Superior temporal gyrus (tissue), 1 donor: ENCODE data around the gene OBSCN.
A peak's percentile ranks its signal among the peaks of the same experiment; 100 is the strongest.

Experiments
- DNase-seq: peaks from one replicate; pipeline ENCODE4 v3.0.0-alpha.2; 2016; ENCODE audit errors: extremely low spot score

Gene OBSCN

DNA sequence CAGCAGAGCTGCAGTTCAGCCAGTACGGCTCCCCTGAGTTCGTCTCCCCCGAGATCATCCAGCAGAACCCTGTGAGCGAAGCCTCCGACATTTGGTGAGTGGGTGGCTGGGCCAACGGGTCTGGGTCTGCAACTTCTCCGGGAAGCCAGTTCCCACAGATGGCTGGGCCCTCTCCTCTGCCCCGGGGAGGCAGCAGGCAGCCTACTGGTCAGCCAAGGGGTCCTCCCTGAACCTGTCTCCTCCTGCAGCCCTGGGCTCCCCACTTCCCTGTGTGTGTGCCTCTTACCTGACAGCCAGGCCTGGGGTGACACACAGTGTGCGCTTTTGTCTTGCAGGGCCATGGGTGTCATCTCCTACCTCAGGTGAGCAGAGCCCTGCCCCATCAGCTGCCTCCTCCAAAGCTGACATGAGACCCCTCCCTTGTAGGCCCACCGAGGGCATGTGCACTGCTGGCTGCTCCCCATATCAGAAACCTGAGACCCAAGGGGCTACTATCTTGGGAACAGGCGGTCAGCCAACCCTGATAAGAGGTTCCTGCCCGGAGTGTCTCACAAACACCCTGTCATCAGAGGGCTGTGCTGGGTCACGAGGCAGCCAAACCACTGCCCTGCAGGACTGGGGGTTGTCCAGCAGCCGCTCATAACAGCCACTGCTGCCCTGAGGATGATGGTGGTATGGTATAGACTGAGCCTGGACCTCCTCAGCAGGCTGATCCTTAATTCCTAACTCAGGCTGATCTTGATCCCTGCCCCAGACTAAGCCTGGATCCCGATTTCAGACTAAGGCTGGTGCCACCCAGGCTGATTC is 161.2 kb downstream of the OBSCN start:
- no peak for DNase-seq

DNA sequence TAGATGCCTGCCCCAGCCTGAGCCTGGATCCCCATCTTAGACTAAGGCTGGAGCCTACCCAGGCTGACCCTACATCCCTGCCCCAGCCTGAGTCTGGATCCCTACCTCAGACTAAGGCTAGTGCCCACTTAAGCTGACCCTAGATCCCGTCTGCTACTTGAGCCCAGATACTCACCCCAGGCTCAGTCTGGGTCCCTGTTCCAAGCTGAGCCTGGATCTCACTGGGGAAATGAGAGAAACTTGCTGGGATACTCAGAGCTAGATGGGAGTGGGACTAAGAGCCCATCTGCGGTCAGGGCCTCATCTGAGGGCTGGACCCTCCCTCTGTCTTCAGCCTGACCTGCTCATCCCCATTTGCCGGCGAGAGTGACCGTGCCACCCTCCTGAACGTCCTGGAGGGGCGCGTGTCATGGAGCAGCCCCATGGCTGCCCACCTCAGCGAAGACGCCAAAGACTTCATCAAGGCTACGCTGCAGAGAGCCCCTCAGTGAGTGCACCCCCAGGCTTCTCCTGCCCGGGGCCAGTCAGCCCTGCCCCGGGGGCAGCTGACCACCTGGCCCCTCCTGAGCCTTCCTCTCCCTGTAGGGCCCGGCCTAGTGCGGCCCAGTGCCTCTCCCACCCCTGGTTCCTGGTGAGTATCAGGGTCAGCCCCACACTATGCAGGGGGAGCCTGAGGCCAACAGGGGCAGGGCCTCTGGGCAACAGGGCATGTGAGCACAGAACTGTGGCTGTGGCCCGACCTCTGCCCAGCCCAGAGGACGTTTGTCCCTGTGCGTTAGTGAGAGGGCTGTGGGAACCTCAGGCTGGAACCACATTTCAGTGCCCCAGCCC is 162.0 kb downstream of the OBSCN start:
- no peak for DNase-seq

DNA sequence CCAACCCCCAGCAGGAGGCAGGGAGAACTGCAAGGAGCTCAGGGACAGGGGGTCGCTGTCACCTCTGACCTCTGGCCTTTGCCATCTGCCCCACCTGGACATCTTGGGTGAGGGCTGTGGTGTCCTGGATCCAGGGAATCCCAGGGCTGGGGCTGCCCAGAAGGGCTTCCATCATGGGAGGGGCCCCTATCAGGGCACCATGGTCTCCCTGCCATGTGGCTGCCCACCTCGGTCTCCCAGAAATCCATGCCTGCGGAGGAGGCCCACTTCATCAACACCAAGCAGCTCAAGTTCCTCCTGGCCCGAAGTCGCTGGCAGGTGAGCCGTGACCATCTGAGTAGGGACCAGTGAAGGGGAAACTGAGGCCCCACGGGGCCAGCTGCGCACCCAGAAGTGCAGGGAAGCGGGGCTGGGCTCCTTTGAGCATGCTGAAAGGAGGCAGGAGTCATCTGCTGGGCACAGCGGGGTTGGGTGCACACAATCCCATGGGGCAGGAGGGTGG is 162.6 kb downstream of the OBSCN start:
- no peak for DNase-seq

DNA sequence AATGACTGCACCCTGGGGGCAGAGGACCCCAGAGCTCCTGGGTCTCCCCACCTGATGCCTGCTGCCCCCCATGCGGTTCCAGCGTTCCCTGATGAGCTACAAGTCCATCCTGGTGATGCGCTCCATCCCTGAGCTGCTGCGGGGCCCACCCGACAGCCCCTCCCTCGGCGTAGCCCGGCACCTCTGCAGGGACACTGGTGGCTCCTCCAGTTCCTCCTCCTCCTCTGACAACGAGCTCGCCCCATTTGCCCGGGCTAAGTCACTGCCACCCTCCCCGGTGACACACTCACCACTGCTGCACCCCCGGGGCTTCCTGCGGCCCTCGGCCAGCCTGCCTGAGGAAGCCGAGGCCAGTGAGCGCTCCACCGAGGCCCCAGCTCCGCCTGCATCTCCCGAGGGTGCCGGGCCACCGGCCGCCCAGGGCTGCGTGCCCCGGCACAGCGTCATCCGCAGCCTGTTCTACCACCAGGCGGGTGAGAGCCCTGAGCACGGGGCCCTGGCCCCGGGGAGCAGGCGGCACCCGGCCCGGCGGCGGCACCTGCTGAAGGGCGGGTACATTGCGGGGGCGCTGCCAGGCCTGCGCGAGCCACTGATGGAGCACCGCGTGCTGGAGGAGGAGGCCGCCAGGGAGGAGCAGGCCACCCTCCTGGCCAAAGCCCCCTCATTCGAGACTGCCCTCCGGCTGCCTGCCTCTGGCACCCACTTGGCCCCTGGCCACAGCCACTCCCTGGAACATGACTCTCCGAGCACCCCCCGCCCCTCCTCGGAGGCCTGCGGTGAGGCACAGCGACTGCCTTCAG is 163.3 kb downstream of the OBSCN start:
- DNase-seq, result no peak

DNA sequence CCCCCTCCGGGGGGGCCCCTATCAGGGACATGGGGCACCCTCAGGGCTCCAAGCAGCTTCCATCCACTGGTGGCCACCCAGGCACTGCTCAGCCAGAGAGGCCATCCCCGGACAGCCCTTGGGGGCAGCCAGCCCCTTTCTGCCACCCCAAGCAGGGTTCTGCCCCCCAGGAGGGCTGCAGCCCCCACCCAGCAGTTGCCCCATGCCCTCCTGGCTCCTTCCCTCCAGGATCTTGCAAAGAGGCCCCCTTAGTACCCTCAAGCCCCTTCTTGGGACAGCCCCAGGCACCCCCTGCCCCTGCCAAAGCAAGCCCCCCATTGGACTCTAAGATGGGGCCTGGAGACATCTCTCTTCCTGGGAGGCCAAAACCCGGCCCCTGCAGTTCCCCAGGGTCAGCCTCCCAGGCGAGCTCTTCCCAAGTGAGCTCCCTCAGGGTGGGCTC is 163.9 kb downstream of the OBSCN start:
- DNase-seq, result no peak

DNA sequence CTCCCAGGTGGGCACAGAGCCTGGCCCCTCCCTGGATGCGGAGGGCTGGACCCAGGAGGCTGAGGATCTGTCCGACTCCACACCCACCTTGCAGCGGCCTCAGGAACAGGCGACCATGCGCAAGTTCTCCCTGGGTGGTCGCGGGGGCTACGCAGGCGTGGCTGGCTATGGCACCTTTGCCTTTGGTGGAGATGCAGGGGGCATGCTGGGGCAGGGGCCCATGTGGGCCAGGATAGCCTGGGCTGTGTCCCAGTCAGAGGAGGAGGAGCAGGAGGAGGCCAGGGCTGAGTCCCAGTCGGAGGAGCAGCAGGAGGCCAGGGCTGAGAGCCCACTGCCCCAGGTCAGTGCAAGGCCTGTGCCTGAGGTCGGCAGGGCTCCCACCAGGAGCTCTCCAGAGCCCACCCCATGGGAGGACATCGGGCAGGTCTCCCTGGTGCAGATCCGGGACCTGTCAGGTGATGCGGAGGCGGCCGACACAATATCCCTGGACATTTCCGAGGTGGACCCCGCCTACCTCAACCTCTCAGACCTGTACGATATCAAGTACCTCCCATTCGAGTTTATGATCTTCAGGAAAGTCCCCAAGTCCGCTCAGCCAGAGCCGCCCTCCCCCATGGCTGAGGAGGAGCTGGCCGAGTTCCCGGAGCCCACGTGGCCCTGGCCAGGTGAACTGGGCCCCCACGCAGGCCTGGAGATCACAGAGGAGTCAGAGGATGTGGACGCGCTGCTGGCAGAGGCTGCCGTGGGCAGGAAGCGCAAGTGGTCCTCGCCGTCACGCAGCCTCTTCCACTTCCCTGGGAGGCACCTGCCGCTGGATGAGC is 164.5 kb downstream of the OBSCN start:
- DNase-seq, result no peak

DNA sequence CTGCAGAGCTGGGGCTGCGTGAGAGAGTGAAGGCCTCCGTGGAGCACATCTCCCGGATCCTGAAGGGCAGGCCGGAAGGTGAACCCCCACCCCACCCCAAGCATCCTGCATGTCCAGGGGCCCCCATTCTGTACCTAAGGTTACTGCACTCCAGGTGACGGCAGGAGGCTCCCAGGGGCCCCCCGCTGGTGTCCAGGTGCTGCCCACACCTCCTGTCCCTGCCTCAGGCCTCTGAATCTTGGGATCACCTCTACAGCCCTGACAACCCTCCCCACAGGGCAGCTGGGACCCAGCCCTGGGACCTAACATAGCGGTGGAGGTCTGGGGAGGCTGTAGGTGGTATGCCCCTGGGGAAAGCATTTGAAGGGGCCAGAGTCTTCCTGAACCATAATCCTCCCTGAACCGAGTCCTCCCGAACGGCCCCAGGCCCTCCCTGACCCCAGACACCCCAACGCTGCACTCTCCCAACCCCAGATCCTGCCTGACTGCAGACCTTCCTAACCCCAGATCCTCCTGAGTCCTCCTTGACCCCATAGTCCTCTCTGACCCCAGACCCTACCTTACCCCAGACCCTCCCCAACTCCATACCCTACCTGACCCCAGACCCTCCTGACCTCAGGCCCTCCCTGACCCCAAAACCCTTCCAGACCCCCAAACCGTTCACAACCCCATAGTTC is 165.3 kb downstream of the OBSCN start:
- DNase-seq, result no peak

DNA sequence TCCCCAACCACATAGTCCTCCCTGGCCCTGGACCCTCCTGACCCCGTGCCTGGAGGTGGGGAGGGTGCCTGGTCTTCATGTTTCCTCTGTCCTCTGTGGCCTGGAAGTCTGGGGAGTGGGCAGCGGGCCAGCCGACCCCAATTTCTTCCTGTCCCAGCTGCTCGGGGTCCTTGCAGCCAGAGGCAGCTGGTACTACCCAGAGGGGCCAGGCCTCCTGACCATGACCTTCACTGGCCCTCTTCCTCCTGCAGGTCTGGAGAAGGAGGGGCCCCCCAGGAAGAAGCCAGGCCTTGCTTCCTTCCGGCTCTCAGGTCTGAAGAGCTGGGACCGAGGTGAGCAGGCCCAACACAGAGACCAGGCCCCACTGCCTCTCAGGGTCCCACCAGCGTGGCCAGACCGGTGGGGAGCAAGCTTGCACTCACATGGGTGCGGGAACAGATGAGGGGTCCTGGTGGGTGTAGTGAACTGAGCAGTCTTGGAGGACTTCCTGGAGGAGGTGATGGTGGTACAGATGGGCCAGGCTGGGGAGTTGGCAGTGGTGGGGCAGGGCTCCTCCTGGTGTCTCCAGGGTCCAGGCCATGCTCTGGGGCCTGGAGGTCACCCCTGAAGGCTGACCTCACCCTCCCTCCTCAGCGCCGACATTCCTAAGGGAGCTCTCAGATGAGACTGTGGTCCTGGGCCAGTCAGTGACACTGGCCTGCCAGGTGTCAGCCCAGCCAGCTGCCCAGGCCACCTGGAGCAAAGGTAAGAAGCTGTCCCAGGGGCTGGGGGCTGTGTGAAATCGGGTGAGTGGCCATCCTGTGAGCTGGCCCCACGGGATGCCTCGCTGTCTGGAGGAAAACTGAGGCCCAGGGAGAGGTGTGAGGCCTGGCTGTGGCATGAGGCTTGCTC is 166.1 kb downstream of the OBSCN start:
- no peak for DNase-seq

DNA sequence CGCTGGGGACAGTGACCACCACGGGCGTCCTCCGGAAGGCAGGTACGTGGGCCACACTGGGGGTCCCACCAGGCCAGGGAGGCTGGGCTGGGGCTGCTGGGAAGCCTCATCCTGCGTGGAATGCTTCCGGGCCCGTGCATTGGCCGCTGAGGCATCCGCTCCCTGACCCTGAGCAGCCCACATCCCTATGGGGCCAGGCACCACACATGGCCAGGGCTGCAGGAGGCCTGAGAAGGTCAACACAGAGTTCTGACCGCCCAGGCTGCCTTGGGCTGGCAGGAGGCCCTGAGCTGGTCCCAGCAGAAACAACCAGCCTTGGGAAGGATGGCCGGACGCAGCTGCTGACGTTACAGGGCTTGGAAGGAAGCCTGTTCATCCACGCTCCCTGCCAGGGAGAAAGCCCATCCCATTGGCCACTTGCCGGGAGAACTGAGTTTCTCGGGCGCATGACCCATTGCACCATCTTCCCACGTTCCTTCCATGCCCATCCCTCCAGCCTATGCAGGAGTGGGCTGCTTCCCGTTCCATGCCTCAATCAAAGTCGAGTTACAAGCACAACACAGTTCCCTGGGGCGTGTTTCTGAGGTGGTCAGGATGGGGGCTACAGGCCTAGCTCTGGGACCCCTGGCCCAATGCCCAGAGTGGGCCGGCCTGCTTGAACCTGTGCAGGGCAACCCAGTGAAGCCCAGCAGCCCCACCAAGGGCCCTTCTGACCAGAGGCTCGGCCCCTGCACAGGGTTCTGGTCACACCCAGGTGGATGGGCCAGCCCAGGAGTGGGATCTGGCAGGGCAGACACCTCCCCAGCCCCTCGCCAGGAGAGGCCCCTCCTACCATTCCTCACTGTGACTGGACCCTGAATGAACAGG is 167.1 kb downstream of the OBSCN start:
- peak; percentile 72 for DNase-seq

DNA sequence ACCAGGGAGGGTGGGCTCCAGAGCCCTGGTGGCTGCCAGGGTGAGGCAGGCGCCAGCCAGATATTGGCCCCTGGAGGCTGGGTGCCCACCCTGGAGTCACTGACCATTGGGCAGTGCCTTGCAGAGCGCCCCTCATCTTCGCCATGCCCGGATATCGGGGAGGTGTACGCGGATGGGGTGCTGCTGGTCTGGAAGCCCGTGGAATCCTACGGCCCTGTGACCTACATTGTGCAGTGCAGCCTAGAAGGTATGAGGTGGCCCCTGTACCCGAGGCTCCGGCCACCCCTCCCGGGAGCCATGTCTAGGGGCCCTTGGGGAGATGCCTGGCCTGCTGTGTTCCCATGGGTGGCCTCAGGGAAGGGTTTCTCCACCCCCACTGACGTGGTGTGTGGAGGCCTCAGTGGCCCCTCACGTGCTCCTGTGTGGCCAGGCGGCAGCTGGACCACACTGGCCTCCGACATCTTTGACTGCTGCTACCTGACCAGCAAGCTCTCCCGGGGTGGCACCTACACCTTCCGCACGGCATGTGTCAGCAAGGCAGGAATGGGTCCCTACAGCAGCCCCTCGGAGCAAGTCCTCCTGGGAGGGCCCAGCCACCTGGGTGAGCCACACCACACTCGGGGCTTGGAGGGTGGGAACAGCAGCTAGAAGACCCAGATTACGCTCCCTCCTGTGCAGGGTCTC is 167.9 kb downstream of the OBSCN start:
- no peak for DNase-seq

DNA sequence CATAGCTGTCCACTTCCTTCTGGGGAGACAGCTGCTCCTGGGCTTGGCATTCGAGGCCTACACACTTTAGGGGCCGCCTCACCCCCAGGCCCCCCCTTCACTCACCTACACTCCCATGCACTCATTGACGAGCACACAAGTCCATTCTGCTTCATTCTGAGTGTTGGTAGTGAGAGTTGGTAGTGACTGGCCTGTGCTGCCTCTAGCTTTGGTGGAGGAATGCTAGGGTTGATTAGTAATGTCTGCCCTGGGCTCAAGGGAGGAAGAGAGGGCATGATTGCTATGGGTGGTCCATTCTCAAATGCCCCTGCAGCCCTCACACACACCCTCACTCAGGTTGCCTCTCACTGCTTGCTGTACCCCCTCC is 168.4 kb downstream of the OBSCN start:
- DNase-seq, result no peak

DNA sequence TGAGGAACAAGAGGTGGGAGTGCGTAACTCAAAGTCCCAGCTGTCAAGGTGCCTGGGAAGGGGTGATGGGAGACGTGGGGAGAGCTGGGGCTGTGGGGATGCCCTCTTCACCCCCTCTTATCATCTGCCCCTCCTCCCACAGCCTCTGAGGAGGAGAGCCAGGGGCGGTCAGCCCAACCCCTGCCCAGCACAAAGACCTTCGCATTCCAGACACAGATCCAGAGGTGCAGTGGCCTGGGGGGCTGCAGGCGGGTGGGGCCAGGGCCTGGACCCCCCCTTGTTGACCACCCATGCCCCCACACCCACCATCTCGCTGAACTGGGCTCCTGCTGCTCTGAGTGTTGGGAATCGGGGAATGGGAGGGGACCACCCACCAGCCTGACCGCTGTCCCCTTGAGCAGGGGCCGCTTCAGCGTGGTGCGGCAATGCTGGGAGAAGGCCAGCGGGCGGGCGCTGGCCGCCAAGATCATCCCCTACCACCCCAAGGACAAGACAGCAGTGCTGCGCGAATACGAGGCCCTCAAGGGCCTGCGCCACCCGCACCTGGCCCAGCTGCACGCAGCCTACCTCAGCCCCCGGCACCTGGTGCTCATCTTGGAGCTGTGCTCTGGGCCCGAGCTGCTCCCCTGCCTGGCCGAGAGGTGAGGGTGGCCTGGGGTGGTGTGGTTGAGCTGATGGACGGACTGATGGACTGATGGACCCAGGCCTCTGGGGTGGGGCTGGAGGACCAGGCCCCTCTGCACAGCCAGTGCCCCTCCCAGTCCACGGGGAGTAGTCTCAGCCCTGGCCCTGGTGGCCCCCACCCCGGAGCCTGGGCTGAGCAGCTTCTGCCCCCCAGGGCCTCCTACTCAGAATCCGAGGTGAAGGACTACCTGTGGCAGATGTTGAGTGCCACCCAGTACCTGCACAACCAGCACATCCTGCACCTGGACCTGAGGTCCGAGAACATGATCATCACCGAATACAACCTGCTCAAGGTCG is 169.1 kb downstream of the OBSCN start:
- no peak for DNase-seq

DNA sequence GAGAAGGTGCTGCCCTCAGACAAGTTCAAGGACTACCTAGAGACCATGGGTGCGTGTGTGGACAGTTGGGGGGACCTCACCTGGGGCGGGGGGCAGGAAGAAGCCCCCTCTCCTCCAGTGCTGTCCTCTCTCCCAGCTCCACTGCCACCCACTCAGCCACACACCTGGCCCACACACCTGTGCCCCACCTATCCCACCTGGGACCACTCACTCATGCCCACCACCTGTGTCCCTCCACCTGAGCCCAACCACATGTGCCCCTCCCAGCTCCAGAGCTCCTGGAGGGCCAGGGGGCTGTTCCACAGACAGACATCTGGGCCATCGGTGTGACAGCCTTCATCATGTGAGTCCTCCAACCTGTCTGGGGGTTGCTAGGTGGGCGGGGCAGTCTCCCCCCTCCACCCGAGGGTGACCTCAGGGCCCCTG is 169.8 kb downstream of the OBSCN start:
- no peak for DNase-seq

DNA sequence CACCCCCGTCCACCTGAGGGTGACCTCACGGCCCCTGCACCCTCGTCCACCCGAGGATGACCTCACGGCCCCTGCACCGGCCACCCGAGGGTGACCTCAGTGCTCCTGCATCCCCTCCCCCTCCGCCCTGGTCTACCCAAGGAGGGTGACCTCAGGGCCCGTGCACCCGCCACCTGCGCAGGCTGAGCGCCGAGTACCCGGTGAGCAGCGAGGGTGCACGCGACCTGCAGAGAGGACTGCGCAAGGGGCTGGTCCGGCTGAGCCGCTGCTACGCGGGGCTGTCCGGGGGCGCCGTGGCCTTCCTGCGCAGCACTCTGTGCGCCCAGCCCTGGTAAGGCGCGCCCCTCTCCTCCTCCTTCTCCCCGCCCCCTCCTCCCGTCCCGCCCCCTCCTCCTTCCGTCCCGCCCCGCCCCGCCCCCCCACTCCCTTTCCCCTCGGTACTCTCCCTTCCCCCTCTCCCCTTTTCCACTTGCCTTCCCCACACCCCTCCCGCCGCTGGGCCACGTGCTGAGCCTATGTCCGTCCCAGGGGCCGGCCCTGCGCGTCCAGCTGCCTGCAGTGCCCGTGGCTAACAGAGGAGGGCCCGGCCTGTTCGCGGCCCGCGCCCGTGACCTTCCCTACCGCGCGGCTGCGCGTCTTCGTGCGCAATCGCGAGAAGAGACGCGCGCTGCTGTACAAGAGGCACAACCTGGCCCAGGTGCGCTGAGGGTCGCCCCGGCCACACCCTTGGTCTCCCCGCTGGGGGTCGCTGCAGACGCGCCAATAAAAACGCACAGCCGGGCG is 170.4 kb downstream of the OBSCN start:
- peak; percentile 19 for DNase-seq

DNA sequence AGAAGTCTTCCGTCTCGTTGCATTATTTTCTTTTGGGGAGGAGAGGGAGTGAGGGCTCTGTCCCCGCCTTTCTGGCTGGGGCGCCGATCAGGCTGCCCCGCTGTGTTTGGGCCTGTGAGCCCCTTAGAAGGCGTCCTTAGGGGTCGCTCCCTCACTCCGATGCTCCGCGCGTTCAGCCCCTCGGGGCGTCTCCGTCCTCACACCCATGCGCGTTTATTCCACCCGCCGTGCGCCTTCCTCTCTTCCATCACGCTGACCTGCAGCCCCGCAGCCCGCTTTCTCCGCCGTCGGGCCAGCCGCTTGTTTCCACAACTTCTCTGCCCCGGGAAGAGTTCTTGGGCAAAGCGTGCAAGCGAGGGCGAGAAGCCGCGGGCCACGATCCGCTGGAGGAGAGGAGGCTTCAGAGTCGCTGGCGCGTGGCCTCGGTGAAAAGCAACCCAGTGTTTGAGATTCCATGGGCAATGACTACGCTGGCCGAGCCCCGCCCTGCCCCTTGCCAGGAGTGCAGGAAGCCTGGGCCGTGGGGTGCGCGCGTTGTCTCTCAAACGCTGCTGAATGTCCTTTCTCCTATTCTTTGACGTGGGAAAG is 171.1 kb downstream of the OBSCN start:
- no peak for DNase-seq

DNA sequence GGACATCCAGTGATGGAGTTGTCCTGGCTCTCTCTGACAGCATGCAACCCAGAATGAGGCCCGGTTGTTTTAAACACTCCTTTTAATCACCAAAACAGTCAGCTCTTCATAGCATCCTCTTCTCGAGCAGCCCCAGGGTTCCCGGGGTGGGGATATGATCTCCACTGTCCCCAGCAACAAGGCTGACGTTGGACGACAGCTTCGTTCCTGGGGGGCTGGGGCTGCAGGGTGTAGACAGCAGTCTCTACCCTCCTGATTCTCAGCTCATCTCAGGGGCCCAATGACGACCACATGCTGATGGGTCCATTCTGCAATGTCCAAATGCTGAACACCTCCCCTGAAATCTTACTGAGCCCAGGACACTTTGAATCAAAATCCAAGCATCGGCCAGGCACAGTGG is 171.8 kb downstream of the OBSCN start:
- no peak for DNase-seq
